GM21423 (cell line): ENCODE results near the gene TRAF5.

Experiments used
- ATAC-seq: cut with Tn5 transposase; IDR thresholded peaks from one replicate; pipeline ENCODE4 v1.9.1; 2021; ENCODE audit warnings: mild to moderate bottlenecking, moderate library complexity; ENCODE audit not compliant: unreplicated experiment

TRAF5 gene

GRCh38 chr1:211327346-211327921 is 801 bp downstream of the TRAF5 start:
- peak; percentile 28 for ATAC-seq

GRCh38 chr1:211328084-211328694 is 1.6 kb downstream of the TRAF5 start:
- ATAC-seq: no peak

- ATAC-seq: no peak
These were observed 2.3 kb downstream of the TRAF5 start for GRCh38 chr1:211328866-211329475.

- peak; percentile 55 for ATAC-seq
These were observed 3.1 kb downstream of the TRAF5 start for GRCh38 chr1:211329764-211330201.

- ATAC-seq: no peak
These were observed 3.8 kb downstream of the TRAF5 start for GRCh38 chr1:211330282-211330936.

- ATAC-seq: no peak
These were observed 4.5 kb downstream of the TRAF5 start for GRCh38 chr1:211331011-211331709.

- ATAC-seq: no peak
These were observed 5.5 kb downstream of the TRAF5 start for GRCh38 chr1:211332036-211332616.

GRCh38 chr1:211332830-211333229 is 6.2 kb downstream of the TRAF5 start:
- no peak for ATAC-seq

- no peak for ATAC-seq
These were observed 7.3 kb downstream of the TRAF5 start for GRCh38 chr1:211333906-211334305.

GRCh38 chr1:211334986-211335385 is 8.4 kb downstream of the TRAF5 start:
- no peak for ATAC-seq

- ATAC-seq: peak; percentile 92
These were observed 9.0 kb downstream of the TRAF5 start for GRCh38 chr1:211335522-211336157.

GRCh38 chr1:211336161-211336560 is 9.5 kb downstream of the TRAF5 start:
- ATAC-seq: peak; percentile 18

- no peak for ATAC-seq
These were observed 10.1 kb downstream of the TRAF5 start for GRCh38 chr1:211336775-211337174.

- ATAC-seq: no peak
These were observed 11.0 kb downstream of the TRAF5 start for GRCh38 chr1:211337430-211338223.

GRCh38 chr1:211338224-211338620 is 11.6 kb downstream of the TRAF5 start:
- no peak for ATAC-seq

- ATAC-seq: no peak
These were observed 13.0 kb downstream of the TRAF5 start for GRCh38 chr1:211339631-211340041.

- ATAC-seq: no peak
These were observed 14.2 kb downstream of the TRAF5 start for GRCh38 chr1:211340622-211341507.

- no peak for ATAC-seq
These were observed 15.4 kb downstream of the TRAF5 start for GRCh38 chr1:211341999-211342398.

GRCh38 chr1:211343607-211344006 is 17.0 kb downstream of the TRAF5 start:
- no peak for ATAC-seq
